ENCODE results near the gene CIPC.

The CIPC gene

DNA sequence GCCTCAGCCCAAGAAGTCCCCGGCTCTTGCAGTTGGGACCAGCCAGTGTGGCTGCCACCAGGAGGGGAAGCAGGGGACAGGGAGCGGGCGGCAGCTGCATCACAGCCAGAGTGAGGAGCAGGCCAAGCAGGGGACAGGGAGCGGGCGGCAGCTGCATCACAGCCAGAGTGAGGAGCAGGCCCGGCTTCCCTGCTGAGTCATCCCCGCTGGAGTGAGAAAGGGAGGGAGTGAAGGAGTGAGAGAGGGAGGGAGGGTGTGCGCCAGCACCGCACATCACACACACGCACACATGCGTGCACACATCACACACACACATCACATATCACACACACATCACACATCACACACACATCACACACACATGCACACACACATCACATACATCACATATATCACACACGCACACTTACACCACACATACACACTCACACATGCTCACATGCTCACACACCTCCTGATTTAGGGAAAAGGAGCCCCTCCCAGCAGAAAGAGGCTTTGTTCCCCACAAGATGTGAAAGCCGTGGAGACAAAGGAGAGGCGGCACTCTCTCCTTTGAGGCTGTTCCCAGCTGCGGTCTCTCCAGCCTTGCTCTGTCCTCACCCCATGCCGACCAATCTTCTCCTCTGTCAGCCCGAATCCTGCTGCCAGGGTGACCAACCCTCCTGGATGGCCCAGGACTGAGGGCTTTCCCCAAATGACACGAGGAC, 60.3 kb downstream of the CIPC start:
- DNase-seq = peak; percentile 47

DNA sequence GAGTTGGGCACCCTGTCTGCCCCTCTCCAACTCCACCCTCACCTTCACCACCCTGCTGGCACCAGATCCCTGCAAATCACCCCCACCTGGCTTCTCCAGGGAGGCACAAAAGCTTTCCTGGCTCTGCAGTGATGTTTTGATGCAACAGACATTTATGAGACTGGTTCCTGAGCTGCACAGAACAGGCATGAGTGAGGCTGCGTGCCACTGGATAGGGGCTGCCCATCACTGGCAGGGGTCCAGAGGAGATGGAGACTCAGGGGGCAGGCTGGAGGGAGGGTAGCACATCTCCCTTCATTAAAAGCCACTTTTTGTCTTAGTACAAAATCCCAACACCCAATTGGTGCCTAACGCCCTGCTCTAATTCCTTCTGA, 60.8 kb downstream of the CIPC start:
- no peak for DNase-seq

DNA sequence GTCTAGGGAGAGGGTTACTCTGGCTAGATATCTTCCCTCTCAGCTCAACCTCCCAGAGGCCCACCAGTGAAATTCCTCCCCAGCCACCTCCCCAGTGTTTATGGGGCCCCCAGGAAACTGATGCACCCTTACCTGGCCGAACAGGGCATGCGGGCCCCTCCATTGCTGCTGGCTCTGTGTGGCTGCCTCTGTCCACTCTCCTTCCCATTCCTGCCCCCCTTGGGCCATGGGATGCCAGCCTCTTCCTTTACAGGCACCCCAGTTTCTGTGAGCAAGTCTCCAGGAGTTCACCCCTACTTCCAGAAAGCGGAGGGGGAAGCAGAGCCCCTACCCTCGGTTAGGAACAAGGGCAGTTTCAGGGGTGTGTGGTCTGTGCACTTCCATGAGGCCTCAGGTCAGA, 63.0 kb downstream of the CIPC start:
- DNase-seq = no peak
